Measurements from ENCODE around the gene TOX2.

TOX2 gene

DNA sequence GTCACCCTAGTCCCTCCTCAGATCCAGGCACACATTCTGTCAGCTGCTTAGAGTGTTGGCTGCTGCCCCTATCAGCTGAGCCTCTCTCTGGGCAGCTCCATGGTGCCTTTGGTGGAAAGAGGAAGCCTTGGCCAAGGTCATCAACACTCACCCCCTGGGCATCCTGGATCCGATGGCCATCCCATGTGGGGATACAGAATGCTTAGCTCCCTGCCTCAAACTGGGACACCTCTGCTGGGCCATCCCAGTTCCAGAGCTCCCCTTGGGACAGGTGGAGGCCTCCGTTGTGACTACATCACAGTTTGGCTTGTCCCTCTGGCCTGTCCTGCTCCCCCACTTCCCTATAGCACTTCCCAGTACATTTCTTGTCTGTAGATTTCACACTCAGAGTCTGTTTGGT is 45.6 kb downstream of the TOX2 start:
- DNase-seq, result no peak

DNA sequence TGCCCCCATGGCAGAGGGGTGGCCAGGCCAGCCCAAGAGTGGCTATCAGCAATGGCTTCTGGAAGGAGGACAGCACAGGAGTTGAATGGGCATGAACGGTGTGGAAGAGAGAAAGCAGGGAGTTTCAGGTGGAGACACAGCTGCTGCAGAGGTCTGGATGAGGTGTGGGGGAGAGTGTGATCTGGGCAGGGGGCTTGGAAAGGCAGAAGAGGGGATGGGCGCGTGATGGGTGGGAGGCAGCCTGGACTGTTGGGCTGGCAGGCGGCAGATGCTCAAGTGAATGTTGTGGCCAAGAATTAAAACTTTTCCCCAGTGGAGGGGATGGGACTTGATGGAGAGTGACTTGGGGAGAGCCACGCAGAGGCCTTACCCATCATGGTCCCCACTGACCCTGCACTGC is 46.5 kb downstream of the TOX2 start:
- DNase-seq, result no peak

DNA sequence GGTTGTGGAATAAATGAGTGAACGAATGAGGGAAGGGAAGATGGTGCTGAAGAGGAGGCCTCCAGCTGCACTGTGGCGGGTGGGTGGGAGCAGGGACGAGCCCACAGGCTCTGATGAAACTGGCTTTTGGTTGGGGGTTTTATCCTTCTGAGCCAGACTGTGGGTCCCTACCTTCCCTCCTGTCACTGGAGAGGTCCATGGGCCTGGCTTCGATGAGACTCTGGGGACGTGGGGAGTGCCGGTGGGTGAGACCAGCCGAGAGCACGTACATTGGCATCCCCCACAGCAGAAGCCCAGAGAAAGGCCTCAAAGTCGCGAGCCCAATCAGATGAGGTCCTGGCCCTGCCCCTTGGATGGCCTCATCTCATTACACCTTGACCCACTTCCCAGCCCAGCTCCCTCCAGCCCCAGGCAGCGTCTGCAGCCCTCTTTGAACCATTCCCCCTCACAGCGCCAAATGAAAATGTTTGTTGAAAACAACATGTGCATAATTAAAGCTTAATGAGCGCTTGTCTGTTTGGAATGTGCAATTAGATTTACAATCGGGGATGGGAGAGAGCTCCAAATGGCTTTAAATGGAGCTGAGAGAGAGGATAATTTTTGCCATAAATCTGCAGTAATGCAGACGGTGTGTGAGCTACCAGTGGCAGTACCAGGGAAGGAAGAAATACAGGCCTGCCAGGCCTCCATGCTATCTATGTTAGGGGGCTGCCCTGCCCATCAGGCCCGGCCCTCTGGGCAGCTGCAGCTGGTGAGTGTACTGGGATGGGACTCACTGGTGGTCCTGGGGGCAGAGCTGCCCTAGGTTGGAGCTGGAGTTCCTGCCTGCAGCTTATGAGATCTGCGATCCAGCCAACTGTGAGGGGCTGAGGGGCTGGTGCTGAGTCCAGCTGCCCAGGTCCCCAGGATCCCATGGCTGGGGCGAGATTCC is 47.2 kb downstream of the TOX2 start:
- DNase-seq, result no peak

DNA sequence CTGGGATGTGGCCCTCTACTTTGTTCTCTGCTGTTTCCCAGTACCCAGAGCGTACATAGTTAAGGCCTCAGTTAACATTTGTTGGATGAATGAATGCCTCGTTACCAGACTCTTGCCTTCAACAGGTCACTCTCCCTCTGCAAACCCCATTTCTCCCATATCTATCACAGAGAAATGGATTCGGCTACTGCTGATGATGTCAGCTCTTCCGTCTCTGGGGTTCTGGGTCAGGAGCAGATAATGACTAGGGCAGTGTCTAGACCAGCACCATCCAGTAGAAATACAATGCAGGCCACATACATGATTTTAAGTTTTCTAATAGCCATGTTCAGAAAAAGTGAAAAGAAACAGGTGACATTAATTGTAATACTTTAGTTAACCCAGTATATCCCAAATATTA is 47.9 kb downstream of the TOX2 start:
- DNase-seq, result no peak

DNA sequence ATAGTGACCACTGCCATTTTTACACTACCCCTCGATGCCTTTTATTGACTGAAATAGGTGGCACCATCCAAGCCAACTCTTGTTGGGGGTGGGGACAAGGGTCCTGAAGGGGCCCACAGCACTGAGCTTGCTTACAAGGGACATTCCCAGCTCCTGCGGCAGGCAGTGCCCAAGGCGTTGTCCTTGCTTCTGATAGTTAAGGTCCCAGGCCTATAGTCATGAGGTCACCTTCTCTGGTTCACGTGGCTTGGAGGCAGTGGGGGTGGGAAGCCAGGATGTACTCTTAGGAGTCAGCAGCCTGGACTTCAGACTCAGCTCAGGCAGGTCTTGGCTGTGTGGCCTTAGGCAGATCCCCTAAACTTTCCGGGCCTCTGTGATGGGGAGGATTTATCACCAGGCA is 48.6 kb downstream of the TOX2 start:
- no peak for DNase-seq

DNA sequence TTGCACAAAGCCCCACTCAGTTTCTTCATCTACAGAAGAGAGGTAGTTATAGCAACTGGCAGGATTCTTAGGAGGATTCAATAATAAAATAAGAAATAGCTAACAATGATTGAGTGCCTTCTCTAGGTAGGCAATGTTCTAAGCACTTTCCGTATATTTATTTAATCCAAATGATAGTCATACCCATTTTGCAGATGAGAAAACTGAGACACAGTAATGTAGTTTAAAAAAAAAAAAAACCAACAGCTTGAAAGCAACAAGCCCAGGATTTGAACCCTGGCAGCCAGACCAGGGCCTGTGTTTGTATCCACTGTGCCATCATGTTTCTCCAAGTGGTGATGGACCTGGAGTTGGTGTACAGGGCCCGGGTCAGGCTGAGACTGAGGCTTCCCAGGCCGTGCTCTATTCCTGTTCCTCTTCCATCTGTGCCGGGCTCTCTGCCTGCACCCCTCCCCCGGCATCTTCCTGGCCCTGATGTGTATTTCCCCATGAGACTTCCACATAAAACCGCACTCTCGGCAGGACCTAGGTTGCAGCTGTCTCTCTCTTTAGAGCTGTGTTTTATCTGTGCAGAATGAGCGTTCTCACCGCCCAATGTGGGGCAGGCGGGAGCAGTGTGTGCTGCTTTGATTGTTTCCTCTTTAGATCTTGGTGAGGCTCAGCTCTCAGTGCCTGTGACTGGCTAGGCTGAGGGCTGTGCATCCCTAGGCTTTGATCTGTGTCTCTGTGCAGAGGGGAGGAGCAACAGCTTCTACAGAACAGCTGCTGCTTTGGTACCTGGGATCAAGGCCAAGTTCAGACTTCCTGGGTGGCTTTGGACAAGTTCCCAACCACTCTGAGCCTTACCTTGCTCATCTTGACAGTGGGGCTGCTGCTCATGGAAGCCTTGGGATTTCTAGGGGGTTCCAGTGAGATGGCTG is 49.5 kb downstream of the TOX2 start:
- DNase-seq, result no peak

DNA sequence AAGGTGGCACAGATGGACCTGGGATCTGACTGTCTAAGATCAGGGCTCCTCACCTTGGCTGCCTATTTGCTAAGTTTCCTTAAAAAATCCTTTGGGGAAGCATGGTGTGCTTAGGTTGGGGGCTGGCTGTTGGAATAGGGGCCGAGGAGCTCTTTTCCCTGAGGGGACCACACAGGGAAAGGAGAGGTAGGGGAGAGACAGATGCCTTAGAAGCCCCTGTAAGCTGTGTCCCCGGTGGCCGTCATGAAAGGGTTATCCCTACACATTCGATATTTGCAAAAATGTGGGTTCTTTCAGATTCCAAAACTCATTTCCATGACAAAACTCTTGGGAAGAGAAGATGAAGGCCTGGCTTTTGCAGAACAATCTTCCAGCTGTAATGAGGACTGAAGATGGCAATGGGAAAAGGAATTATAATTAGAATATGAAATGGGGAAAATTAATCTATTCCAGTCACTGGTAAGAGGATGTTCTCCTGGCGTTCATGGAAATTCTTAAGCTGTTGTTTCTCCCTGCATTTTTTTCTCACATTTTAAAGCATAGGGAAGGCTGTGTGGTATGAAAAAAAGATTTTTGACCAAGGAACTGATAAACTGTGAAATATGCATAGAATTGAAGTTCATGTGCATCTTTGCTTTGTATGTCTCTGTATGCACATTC is 53.8 kb downstream of the TOX2 start:
- DNase-seq, result no peak

DNA sequence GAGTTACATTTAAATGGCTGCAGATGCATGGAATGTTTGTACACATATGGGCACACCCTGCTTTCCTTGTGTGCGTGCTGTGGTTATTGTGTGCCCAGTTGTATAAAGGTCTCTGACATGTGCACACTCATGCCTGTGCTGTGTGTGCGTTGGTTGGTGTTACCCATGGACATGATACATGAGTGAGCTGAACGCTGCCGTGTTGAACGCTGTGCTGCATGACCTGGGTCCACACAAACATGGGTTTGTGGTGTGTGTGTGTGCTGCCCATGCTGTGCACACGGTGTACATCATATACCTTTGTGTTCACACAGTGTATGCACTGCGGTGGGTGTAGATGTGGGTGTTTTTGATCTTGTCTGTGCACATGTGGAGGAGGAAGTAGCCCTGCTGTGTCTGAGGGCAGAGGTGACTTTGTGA is 54.4 kb downstream of the TOX2 start:
- DNase-seq, result no peak

DNA sequence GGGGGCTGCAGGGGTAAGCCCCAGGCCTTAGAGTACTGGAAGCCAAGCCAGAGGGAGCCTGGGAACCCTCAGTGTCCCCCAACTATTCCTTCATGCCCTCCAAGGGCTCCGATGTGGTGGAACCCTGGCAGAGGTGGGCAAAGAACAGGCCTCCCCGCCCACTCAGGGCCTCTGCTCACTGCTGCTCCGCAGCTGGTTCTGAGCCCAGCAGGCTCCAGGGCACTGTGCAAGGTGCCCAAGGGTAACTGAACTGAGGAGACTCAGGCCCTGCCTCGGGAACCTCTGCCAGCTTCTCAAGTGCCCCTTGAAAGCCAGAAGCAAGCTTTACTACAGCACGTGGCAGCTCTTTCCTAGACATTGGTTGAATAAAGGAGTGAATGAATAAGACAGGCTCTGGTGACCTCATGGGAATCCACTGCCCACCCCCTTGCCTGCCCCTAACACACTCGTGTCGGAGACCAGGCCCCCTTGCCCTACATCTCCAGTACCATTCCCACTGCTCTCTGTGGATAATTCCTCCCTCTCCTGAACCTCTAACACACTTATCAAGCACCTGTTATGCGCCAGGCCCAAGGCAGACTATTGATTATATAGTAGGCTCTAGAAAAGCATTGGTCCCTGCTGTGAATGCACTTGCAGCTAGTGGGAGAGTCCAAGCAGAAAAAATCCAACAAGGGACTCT is 55.0 kb downstream of the TOX2 start:
- DNase-seq, result no peak

DNA sequence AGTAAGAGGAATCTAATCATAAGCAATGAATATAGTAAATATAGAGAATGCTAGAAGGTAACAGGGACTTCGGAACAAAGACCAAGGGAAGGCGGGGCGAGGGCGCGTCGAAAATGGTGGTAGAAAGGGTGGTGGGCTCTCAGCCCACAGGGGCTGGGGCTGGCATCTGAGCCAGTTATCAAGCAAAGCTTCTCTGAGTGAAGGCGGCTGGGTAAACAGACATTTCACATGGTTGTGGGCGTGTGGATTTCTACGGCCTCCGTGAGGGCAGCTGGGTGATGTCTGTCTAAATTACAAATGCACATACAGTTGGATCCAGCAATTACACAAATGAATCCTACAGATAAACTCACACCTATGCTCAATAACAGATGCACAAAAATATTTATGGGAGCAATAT is 56.6 kb downstream of the TOX2 start:
- DNase-seq, result no peak

DNA sequence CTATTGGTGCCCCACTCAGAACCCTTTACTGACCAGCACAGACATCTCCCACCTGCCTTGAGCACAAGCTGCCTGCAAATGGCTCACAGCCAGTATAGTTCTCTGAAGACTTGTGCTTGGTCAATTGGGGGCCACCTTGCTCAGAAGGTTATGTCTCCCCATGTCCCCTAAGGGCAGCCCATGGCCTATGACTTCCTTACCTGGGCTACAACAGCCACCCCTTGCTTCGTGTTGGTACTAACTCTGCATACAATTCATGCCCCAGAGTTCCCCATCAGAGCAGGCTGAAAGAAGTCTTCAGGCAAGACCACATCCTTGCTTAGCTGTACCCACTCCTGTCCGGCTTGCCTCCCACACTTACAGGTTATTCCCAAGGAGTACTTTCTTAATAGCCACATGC is 57.4 kb downstream of the TOX2 start:
- no peak for DNase-seq

DNA sequence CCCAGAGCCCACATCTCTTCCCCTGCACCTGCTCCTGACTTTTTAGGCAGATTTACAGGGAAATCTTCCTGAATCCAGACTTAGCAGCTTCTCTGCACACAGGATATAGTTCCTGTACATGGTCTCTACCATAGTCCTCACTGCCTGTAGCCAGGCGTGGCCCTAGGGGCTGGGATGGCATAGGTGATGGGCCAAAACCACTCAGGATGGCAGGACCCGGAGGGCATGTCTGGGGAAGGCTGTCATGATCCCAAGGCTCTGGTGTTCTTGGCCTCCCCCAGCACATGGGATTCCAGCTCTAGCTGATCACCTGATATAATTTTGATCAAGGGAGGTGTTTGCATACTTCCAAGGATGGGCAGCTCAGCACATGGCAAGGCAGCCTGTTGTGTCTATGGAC is 58.0 kb downstream of the TOX2 start:
- no peak for DNase-seq

DNA sequence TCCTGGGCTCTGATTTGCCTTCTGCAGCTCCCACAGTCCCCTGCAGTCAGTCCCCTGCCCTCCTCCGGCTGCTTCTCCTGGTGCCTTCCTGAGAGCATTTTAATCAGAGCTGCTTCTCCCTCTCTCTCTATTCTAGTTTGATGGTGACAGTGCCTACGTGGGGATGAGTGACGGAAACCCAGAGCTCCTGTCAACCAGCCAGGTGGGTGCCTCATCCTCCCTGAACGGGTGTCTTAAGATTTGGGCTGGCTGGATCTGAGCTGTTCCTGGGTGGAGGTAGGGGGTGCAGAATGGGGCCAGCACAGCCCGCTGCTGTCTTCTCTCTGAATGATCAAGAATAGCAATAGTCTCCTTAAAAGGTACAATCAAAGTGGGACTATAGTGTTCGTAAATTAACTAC is 58.6 kb downstream of the TOX2 start:
- no peak for DNase-seq

DNA sequence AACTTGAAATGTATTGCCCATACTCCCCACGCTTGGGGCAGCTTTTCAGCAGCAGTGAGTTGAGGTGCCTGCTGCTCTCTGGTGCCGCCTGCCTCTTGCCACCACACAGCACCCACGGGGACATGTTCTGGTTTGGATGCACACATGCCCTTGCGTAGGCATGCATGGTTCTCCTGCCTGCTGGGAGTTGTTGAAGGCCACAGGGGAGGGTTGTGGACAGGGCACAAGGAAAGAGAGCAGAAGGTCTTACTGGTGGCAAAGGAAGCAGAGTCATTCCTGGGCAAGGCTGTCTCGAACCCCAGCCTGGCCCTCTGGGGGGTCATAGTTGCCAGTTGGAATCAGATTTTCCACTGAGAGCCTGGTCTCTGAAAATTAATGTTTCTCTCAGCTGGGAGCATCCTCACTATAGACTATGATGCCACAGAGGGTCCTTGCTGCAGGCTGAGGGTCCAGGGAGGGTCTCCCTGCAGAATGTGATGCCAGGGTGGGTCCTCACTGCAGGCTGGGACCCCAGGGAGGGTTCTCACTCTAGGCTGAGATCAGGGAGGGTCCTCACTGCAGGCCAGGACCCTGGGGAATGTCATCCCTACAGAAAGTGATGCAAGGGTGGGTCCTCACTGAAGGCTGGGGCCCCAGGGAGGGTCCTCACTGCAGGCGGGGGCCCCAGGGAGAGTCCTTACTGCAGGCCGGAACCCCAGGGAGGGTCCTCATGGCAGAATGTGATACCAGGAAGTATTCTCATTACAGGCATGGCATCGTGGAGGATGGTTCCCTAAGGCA is 59.2 kb downstream of the TOX2 start:
- no peak for DNase-seq

DNA sequence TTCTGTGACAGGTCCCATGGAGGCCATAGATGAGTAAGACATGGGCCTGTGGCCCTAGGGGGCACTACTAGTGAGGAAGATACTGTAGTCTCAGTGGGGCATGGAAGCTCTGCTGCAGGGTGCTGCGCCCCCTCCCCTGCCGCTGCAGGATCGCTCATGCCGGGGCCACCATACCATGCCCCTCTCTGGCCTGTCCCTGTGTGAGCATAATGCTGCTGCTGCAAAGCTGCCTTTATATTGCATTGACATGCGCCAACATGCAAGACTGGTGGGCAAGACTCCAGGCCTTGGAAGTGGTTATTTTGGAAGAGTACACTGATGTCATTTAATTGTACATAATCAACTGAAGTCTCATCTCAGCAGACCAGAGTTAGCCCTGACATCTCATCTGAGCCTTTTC is 60.0 kb downstream of the TOX2 start:
- no peak for DNase-seq

DNA sequence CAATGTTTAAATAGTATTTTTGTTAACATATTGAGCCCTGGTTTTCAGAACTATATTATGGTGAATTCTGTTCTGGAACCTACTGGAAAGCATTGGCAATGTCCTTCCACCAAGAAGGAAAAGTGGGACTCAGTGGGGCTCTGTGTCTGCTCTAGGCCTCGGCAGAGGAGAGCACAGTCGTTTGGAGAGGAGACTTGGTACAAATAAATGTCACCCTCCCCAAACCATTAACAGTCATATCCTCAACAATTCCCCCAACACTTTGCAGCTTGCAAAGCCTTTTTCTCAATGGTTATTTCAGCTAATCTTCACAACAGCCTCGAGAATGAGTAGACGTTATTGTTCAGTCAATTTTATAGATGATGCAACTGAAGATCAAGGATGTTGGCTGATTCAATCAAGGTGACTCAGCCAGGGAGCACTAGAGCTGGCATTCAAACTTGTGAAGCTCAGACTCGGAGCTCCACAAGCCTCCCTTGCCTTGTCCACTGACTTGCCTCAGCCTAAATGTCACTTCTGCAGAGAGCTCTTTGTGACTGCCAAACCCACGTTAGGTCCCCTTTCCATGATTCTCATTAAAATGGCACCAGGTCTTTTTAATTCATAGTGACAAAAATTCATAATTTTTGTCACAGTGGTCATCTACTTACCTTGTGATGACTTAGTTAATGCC is 60.6 kb downstream of the TOX2 start:
- no peak for DNase-seq

DNA sequence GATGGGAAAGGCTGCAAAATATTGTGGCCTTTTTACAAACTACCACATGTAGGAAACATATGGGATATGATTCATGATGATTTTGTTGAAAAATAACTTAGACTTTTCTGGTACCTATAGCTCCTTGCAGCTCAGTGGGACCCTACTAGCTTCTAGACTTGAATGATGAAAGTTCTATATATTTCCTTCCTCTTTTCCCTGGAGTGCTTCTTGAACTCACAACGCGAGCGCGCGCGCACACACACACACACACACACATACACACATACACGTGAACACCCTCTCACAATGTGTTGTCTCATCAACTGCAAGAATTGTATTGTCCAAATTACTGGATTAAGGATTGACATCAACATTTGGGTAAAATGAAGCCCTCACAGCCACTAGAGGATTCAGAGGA is 61.9 kb downstream of the TOX2 start:
- DNase-seq, result no peak

DNA sequence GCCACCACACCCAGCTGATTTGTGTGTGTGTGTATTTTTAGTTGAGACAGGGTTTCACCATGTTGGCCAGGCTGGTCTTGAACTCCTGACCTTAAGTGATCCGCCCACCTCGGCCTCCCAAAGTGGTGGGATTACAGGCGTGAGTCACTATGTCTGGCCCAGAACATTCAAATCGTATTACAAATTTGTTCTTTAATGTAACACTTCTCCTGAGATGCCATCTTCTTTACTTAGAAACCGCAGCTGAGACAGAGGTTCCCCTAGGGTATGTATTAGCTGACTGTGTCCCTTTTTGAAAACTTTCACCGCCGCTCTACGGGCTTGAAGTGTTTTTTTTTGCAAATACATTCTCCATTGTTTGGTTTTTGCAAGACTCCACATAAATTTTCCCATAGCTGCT is 62.6 kb downstream of the TOX2 start:
- no peak for DNase-seq

DNA sequence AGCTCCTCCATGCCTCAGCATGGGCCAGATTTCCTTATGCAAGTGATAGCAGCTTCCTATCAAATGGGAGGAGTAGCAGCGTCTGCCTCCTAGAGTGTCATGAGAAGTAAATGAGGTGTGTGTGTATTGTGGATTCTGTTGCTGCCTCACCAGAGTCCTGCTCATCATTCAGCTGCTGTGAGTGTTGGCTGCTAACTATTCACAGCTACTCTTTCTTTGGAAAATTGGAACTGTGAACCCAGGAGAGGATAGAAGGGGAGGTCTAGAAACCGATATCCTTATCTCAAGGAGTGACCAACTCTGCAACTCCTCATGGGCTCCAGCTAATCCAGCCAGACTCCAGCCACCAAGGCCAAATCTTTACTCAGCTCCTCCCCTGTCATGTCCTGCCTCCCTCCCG is 63.3 kb downstream of the TOX2 start:
- DNase-seq, result no peak

DNA sequence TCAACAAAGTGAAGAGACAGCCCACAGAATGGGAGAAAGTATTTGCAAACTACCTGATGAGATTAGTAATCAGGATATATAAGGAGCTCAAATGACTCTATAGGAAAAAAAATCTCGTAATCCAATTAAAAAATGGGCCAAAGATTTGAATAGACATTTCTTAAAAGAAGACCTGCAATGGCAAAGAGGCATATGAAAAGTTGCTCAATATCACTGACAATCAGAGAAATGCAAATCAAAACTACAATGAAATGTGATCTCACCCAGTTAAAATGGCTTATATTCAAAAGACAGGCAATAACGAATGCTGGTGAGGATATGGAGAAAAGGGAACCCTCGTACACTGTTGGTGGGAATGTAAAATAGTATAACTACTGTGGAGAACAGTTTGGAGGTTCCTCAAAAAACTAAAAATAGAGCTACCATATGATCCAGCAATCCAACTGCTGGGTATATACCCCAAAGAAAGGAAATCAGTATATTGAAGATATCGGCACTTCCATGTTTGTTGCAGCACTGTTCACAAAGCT is 65.0 kb downstream of the TOX2 start:
- no peak for DNase-seq

DNA sequence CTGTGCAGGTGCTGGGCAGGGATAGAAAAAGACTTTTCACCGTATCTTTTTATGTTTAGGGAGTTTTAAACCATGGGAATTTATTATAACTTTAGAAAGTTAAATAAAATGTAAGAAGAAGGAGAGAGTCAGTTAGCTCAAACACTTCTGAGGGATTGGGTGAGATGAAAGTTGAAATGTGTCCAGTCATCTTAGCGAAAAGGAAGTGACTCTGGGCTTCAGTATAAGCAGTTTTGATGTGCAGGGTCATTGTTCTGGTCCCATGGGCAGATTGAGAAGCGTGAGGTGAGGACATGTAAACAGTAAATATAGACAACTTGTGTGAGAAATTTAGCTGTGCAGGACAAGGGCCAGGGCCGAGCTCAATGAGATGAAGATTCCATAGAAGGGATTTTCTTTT is 66.9 kb downstream of the TOX2 start:
- DNase-seq, result no peak

Data from stimulated activated CD4-positive, alpha-beta T cell treated with anti-CD3 and anti-CD28 coated beads, Interleukin-4, amount 100 ng/mL, for 1 hour (primary cell).